T-helper 17 cell (primary cell): Measurements from ENCODE around the gene RAX2. TPM values are rescaled to one million over a fixed set of nuclear protein-coding genes. Genes with fewer than 3 reads are reported as not detected.

Source experiments
- ATAC-seq: fragments of 150-1000 bp; cut with Tn5 transposase; 2 replicates; pipeline ENCODE4 v1.10.0; 2021; ENCODE audit warnings: mild to moderate bottlenecking, moderate library complexity
- DNase-seq, 3 donors: peaks; one replicate each; pipeline versions ENCODE4 v3.0.0 to v3.0.0-alpha.2; 2020 to 2021
- H3K9me3 ChIP-seq: one replicate; pipeline ENCODE4 v1.7.0; 2013; ENCODE audit warnings: low read length, mild to moderate bottlenecking; ENCODE audit not compliant: control insufficient read depth, poor library complexity, severe bottlenecking
- H3K27ac Mint-ChIP-seq: one replicate; pipeline ENCODE4 v1.8.0; 2022; ENCODE audit warnings: mild to moderate bottlenecking, moderate library complexity, mixed read lengths
- H3K27me3 Mint-ChIP-seq: one replicate; pipeline ENCODE4 v1.8.0; 2022; ENCODE audit warnings: mixed read lengths
- H3K36me3 Mint-ChIP-seq: one replicate; pipeline ENCODE4 v1.8.0; 2022; ENCODE audit warnings: low read depth, mixed read lengths
- H3K4me1 Mint-ChIP-seq: one replicate; pipeline ENCODE4 v1.8.0; 2022; ENCODE audit warnings: mild to moderate bottlenecking, mixed read lengths
- H3K4me3 Mint-ChIP-seq: one replicate; pipeline ENCODE4 v1.8.0; 2022; ENCODE audit warnings: mild to moderate bottlenecking, moderate library complexity, mixed read lengths
- total RNA-seq, 4 donors: library from RNA in 2 of 4; stranded (reverse) in 2 of 4; gene quantifications; one replicate each; pipeline ENCODE4 v1.2.3 and lab custom pipeline; 2022 to 2026

Gene RAX2
- total RNA-seq, 2 donors from 2014 or later, result not detected

DNA sequence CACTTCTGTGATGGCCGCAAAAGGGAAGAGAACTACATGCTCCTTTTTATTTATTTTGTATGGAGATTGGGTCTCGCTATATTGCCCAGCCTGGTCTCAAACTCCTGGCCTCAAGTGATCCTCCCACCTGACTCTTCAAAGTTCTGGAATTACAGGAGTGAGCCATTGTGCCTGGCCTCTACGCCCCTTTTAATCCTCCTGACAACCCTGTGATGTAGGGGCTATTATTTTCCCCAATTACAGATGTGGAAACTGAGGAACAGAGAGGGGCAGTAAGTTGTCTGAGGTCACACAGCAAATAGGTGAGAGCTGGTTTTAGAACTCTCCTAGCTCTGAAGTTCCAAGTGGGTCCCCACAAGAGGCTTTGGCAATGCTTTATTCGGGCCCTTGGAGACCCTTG lies 52.2 kb downstream of the RAX2 start:
- no peak overlapping the region for H3K27ac Mint-ChIP-seq
- H3K9me3 ChIP-seq, result no peaks in the 10 kb centered on the region
- ATAC-seq (no peak), DNase-seq (no peak)
- H3K4me1 Mint-ChIP-seq, result peaks cover 4% of the 10 kb centered on the region
- H3K27me3 Mint-ChIP-seq, result no peaks in the 10 kb centered on the region
- no peaks in the 10 kb centered on the region for H3K36me3 Mint-ChIP-seq
- no peak overlapping the region for H3K4me3 Mint-ChIP-seq

Other genes with a start within 250 kb of the RAX2 start
- gene TEKTIP1, start 233.1 kb downstream of the RAX2 start, total RNA-seq, result 1 to 10 TPM; 5.0 to 8.4 TPM
- 10 to 100 TPM; 58.1 to 62.0 TPM for gene MFSD12, start 214.6 kb downstream of the RAX2 start, total RNA-seq
- 10 to 100 TPM; 34.0 to 36.7 TPM for gene HMG20B, start 199.3 kb downstream of the RAX2 start, total RNA-seq
- gene GIPC3, start 186.8 kb downstream of the RAX2 start, total RNA-seq, result 1 to 10 TPM in 1 of 2 donors, under 1 TPM in 1; 0.42 to 3.3 TPM
- gene TBXA2R, start 165.4 kb downstream of the RAX2 start, total RNA-seq, result 10 to 100 TPM in 1 of 2 donors, 1 to 10 TPM in 1; 1.0 to 10.4 TPM
- gene CACTIN, start 145.4 kb downstream of the RAX2 start, total RNA-seq, result 10 to 100 TPM; 32.8 to 34.4 TPM
- gene PIP5K1C, start 71.8 kb downstream of the RAX2 start, total RNA-seq, result 10 to 100 TPM; 21.7 to 23.7 TPM
- 10 to 100 TPM; 13.4 to 14.2 TPM for gene TJP3, start 63.8 kb downstream of the RAX2 start, total RNA-seq
- 10 to 100 TPM; 71.9 to 75.1 TPM for gene APBA3, start 10.5 kb downstream of the RAX2 start, total RNA-seq
- gene MRPL54, start 9.5 kb downstream of the RAX2 start, total RNA-seq, result 10 to 100 TPM; 63.9 to 86.2 TPM
- gene MATK, start 14.2 kb upstream of the RAX2 start, total RNA-seq, result 10 to 100 TPM; 10.0 to 13.3 TPM
- 1 to 10 TPM; 1.2 to 1.3 TPM for gene ZFR2, start 96.8 kb upstream of the RAX2 start, total RNA-seq
- under 1 TPM in 1 of 2 donors, not detected in 1; 0.60 TPM for gene ATCAY, start 108.5 kb upstream of the RAX2 start, total RNA-seq
- not detected for gene NMRK2, start 160.8 kb upstream of the RAX2 start, total RNA-seq
- 10 to 100 TPM; 28.7 to 31.3 TPM for gene DAPK3, start 198.9 kb upstream of the RAX2 start, total RNA-seq
- 1,000 to 10,000 TPM; 2,788 to 2,859 TPM for gene EEF2, start 213.2 kb upstream of the RAX2 start, total RNA-seq
- 10 to 100 TPM; 20.8 to 22.7 TPM for gene PIAS4, start 235.5 kb upstream of the RAX2 start, total RNA-seq